AG04450 (cell line): ENCODE results near the gene RPS23. TPM values are rescaled to one million over a fixed set of nuclear protein-coding genes. Genes with fewer than 3 reads are reported as not detected.

Source experiments
- CTCF ChIA-PET: fragments of 300-600, 350-600 bp; formaldehyde crosslinking; extraction: SDS; loops from one replicate; lab custom pipeline; 2022; ENCODE audit warnings: antibody characterized with exemption, inconsistent platforms; lab: Charles Lee
- POLR2A ChIA-PET: fragments of 350-600 bp; formaldehyde crosslinking; extraction: SDS; loops from one replicate; lab custom pipeline; 2021; ENCODE audit warnings: antibody characterized with exemption, inconsistent platforms; lab: Yijun Ruan, JAX
- DNase-seq: peaks from one replicate; pipeline ENCODE4 v3.0.0-alpha.2; 2011; ENCODE audit warnings: low read depth, low spot score
- H3K27ac ChIP-seq: one replicate; pipeline ENCODE4 v1.5.1; 2012; ENCODE audit warnings: low read depth, low read length, control low read depth
- H3K27me3 ChIP-seq: one replicate; pipeline ENCODE4 v1.6.0; 2012; ENCODE audit warnings: low read length; ENCODE audit not compliant: control insufficient read depth, insufficient read depth
- H3K4me3 ChIP-seq: 2 replicates; pipeline ENCODE4 v1.5.1; 2011; ENCODE audit warnings: mild to moderate bottlenecking, low read depth, low read length, control low read depth
- H3K9me3 ChIP-seq: 2 replicates; pipeline ENCODE4 v1.5.1; 2012; ENCODE audit warnings: low read length; ENCODE audit not compliant: control insufficient read depth, insufficient read depth
- polyA plus RNA-seq: library from polyadenylated mRNA; depleted of rRNA; stranded (reverse); fragments of >200 nt; gene quantifications from 2 replicates; pipeline ENCODE4 v1.2.3, GENCODE V29; 2011
- TF ChIP-seq, protein P1 (sequence below): IDR thresholded peaks from 2 replicates; pipeline ENCODE4 v1.5.1; 2011; ENCODE audit warnings: low read depth, low read length, control low read depth, inconsistent platforms

Gene RPS23
- polyA plus RNA-seq, 1 experiment = 4,398 TPM

DNA sequence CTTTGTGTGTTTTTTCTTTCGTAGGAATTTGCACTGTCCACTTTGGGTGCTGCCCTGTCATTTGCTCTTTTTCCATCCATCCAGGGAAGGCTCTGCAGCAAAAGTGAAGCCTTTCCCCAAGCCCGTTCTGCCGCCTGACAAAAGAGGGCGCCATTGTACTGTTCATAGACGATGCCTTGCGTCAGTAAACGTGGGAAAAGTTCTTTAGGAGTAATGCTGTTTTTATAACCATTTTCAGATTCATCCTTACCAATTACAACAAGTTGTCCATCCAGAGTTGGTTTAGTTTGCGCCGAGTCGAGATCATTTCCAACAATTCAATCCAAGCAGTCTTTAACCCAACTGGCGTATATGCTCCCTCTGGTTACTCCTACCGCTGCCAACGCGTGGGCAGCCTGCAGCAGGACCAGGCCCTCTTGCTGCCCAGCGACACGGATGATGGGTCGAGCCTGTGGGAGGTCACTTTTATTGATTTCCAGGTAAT lies 34.3 kb upstream of the RPS23 start:
- no peaks in the 10 kb centered on the region for H3K9me3 ChIP-seq
- peak; percentile 69 for DNase-seq
- H3K4me3 ChIP-seq = no peak overlapping the region
- no peak overlapping the region for H3K27ac ChIP-seq
- ChIA-PET POLR2A (no interaction called here), CTCF (interaction anchor here (0.5 to 4.1 kb wide), 33 partner anchors 10 to 1282 kb away, joined by 3 to 57 read pairs (median 4); no protein-coding TSS in a partner anchor)
- TF ChIP-seq, protein P1, sequence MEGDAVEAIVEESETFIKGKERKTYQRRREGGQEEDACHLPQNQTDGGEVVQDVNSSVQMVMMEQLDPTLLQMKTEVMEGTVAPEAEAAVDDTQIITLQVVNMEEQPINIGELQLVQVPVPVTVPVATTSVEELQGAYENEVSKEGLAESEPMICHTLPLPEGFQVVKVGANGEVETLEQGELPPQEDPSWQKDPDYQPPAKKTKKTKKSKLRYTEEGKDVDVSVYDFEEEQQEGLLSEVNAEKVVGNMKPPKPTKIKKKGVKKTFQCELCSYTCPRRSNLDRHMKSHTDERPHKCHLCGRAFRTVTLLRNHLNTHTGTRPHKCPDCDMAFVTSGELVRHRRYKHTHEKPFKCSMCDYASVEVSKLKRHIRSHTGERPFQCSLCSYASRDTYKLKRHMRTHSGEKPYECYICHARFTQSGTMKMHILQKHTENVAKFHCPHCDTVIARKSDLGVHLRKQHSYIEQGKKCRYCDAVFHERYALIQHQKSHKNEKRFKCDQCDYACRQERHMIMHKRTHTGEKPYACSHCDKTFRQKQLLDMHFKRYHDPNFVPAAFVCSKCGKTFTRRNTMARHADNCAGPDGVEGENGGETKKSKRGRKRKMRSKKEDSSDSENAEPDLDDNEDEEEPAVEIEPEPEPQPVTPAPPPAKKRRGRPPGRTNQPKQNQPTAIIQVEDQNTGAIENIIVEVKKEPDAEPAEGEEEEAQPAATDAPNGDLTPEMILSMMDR = peak; percentile 98
- no peaks in the 10 kb centered on the region for H3K27me3 ChIP-seq

- no peaks in the 10 kb centered on the region for H3K9me3 ChIP-seq
- DNase-seq = no peak
- TF ChIP-seq, protein P1 = no peak
- H3K27ac ChIP-seq = no peak overlapping the region
- H3K4me3 ChIP-seq = no peak overlapping the region
- H3K27me3 ChIP-seq = no peaks in the 10 kb centered on the region
- CTCF ChIA-PET = no interaction called here
- POLR2A ChIA-PET = no interaction called here
Measured at GRCh38 chr5:82309091-82309531, 31.0 kb upstream of the RPS23 start.

DNA sequence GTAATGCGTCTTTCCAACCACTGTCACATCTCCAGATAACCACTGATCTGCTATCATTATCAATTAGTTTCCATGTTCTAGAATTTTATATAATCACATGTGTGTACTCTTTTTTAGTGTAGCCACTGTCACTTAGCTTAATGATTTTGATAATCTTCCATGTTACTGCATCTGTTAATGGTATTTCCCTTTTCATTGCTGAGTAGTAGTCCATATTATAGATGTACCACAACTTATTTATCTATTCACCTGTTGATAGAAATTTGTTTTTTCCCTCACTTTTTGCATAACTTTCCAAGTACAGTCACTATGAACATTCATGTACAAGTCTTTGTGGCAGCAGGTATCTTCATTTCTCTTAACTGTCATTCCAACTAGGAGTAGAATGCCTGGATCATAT lies 30.3 kb upstream of the RPS23 start:
- no peak overlapping the region for H3K27ac ChIP-seq
- DNase-seq = no peak
- H3K9me3 ChIP-seq = no peaks in the 10 kb centered on the region
- TF ChIP-seq, protein P1 = no peak
- no peaks in the 10 kb centered on the region for H3K27me3 ChIP-seq
- CTCF ChIA-PET = interaction anchor here (1.8 kb wide), 1 partner anchor 13 kb away, joined by 3 read pairs; no protein-coding TSS in a partner anchor
- POLR2A ChIA-PET = no interaction called here
- H3K4me3 ChIP-seq = no peak overlapping the region

DNA sequence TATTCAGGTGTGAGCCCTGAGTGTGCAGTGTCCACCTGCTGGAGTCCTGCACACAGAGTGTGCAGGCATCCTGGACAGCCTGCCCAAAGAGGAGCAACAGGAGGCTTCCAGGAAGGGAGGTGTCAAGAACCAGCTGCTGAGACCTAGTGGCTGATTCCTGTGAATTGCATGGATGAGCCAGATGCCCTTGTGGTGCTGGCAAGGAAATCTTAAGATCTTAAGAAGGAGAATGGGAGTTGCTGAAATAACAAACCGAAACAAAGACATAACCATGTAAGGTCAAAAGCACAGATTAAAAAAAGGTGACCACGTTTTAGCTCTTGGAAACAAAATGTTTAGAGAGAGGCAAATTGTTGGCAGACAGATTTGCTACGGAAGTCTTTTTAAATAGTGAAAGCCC lies 29.3 kb upstream of the RPS23 start:
- Histone ChIP-seq H3K27me3 (no peaks in the 10 kb centered on the region), H3K27ac (no peak overlapping the region), H3K9me3 (no peaks in the 10 kb centered on the region), H3K4me3 (no peak overlapping the region)
- DNase-seq = no peak
- POLR2A ChIA-PET = no interaction called here
- TF ChIP-seq, protein P1 = 0 out of 2 replicates have a peak, but pooled peaks have one; percentile 6
- CTCF ChIA-PET = interaction anchor here (1.8 kb wide), 1 partner anchor 12 kb away, joined by 3 read pairs; no protein-coding TSS in a partner anchor

DNA sequence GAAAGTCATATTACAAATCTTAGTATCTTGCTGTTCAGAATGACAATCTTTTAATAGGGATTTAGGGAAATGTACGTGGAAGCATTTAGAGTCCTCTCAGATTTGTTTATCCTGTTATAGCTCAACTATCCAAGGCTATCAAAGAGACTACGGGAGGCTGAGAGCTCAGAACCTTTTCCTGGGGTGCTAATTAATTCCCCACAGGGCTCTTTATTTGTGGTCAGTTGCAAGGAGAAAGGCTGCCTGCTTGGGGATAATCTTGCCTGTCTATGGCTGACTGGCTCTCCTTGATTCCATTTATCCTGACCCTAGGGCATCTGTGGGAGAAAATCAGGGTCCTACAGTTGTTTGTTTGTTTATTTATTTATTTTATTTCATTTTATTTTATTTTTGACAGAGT lies 28.0 kb upstream of the RPS23 start:
- Histone ChIP-seq H3K4me3 (no peak overlapping the region), H3K27ac (no peak overlapping the region), H3K27me3 (no peaks in the 10 kb centered on the region), H3K9me3 (no peaks in the 10 kb centered on the region)
- TF ChIP-seq, protein P1 = no peak
- POLR2A ChIA-PET = no interaction called here
- CTCF ChIA-PET = no interaction called here
- no peak for DNase-seq
